Neutrophil (primary cell): ENCODE data around the gene RNF212B.
A peak's percentile ranks its signal among the peaks of the same experiment; 100 is the strongest.

Experiments
- H3K27ac ChIP-seq: fragments of 200-600 bp; sonication (generic); 2 replicates; pipeline ENCODE4 v1.5.1; 2016; ENCODE audit warnings: mild to moderate bottlenecking, moderate library complexity
- H3K27me3 ChIP-seq: fragments of 200-600 bp; sonication (generic); 2 replicates; pipeline ENCODE4 v1.6.0; 2016; ENCODE audit warnings: mild to moderate bottlenecking
- H3K36me3 ChIP-seq: fragments of 200-600 bp; sonication (generic); 2 replicates; pipeline ENCODE4 v1.5.1; 2017
- H3K4me1 ChIP-seq, 2 experiments: fragments of 200-600 bp in 1 of 2; sonication (generic) in 1 of 2; 1 replicate in 1 of 2; 2 replicates in 1 of 2; pipeline versions ENCODE4 v1.5.1 to v1.6.1; 2013 to 2016; ENCODE audit warnings: low read depth in 1 of 2, low read length in 1 of 2, mild to moderate bottlenecking in 1 of 2, moderate library complexity in 1 of 2; ENCODE audit not compliant: control insufficient read depth in 1 of 2, insufficient read depth in 1 of 2
- H3K4me3 ChIP-seq, 2 experiments: fragments of 200-600 bp in 1 of 2; sonication (generic) in 1 of 2; 1 replicate in 1 of 2; 2 replicates in 1 of 2; pipeline ENCODE4 v1.5.1; 2013 to 2016; ENCODE audit warnings: low read depth in 1 of 2, low read length in 1 of 2, mild to moderate bottlenecking in 1 of 2, moderate library complexity in 1 of 2
- H3K9me3 ChIP-seq: fragments of 200-600 bp; sonication (generic); 2 replicates; pipeline ENCODE4 v1.5.1; 2016
- TF ChIP-seq, protein P1 (sequence below): fragments of 200-600 bp; sonication (generic); IDR thresholded peaks from 2 replicates; pipeline ENCODE4 v1.5.1; 2016; ENCODE audit warnings: antibody characterized with exemption

RNF212B gene

DNA sequence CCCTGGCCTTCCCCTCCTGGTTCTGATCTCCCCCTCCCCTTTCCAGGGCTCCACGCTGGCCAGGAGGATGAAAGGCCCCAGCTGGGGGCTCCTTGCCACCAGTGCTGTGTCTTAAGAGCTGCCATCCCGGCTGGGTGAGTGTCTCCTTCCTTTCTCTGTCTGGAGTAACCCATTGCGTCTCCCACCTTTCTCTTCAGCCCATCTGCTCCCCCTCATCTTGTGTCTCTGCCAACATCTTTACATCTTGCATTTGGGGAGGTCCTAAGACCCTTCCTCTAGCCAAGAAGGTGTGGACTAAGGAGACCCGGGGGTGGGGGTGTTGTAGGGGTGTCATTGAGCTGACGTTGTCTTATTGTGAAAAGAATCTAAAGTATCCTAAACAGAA, 69.4 kb downstream of the RNF212B start:
- TF ChIP-seq, protein P1, sequence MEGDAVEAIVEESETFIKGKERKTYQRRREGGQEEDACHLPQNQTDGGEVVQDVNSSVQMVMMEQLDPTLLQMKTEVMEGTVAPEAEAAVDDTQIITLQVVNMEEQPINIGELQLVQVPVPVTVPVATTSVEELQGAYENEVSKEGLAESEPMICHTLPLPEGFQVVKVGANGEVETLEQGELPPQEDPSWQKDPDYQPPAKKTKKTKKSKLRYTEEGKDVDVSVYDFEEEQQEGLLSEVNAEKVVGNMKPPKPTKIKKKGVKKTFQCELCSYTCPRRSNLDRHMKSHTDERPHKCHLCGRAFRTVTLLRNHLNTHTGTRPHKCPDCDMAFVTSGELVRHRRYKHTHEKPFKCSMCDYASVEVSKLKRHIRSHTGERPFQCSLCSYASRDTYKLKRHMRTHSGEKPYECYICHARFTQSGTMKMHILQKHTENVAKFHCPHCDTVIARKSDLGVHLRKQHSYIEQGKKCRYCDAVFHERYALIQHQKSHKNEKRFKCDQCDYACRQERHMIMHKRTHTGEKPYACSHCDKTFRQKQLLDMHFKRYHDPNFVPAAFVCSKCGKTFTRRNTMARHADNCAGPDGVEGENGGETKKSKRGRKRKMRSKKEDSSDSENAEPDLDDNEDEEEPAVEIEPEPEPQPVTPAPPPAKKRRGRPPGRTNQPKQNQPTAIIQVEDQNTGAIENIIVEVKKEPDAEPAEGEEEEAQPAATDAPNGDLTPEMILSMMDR, result no peak
- peak overlapping the region; percentile 46 to 50 for H3K4me3 ChIP-seq

DNA sequence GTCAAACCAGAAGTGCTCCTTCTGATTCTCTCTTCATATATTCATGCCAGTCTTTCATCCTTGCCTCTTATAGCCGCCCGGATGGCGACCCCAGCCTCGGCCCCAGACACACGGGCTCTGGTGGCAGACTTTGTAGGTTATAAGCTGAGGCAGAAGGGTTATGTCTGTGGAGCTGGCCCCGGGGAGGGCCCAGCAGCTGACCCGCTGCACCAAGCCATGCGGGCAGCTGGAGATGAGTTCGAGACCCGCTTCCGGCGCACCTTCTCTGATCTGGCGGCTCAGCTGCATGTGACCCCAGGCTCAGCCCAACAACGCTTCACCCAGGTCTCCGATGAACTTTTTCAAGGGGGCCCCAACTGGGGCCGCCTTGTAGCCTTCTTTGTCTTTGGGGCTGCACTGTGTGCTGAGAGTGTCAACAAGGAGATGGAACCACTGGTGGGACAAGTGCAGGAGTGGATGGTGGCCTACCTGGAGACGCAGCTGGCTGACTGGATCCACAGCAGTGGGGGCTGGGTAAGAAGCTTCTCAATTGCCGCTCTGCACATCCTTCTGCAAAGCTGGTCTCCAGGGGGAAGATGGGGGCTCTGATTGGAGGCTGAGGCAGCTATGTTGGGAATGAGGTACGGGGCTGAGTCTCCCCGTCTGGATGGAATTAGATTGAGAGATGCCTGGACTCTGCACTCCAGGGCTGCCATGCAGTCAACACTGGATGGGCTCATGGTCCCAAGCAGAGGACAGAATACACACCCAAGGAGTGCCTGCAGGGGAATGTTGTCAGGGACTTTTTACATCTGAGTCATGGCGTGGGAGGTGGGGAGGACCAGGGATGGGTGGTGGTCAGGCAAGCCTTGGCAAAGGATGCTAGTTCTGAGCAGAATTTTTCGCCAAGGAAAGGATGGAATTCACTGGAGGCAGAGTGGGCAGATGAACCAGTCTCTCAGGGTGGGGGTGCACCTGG, 70.2 kb downstream of the RNF212B start:
- TF ChIP-seq, protein P1, result no peak
- H3K4me3 ChIP-seq, result no peak overlapping the region
- peaks cover 8% of the 10 kb centered on the region for H3K36me3 ChIP-seq
- peaks cover 22 to 25% of the 10 kb centered on the region in 2 experiments for H3K4me1 ChIP-seq
- no peaks in the 10 kb centered on the region for H3K9me3 ChIP-seq
- no peaks in the 10 kb centered on the region for H3K27me3 ChIP-seq
- peak overlapping the region; percentile 61 for H3K27ac ChIP-seq

More for the DNA sequence above, 69.4 kb downstream of the RNF212B start:
- Histone ChIP-seq H3K27me3 (no peaks in the 10 kb centered on the region), H3K9me3 (no peaks in the 10 kb centered on the region), H3K36me3 (peaks cover 8% of the 10 kb centered on the region), H3K4me1 (peaks cover 28% of the 10 kb centered on the region in 2 experiments), H3K27ac (peak overlapping the region; percentile 61)

DNA sequence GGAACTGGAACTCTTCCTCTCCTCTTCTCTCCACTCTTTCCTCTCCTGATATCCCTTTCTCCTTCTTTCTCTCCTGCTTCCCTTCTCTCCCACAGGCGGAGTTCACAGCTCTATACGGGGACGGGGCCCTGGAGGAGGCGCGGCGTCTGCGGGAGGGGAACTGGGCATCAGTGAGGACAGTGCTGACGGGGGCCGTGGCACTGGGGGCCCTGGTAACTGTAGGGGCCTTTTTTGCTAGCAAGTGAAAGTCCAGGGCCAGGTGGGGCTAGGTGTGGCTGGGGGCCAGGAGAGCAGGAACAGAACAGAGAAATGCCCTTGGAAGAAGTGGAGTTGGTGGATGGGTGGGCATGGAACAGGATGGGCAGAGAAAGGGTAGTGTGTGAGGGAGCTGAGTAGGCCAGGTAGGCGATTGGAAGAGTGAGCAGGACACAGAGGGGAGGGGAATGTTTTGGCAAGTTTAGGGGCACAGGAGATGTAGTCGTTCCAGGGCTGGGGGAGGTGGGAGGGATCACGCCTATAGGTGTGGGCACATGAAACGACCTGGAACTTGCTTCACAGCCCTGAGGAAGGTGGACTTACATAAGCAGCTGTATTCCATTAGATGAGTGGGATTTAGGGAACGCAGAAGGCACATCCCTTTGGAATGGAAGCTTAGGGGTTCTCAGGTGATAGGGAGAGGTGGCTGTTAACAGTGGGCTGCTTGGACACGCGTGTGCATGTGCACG, 71.1 kb downstream of the RNF212B start:
- no peak overlapping the region for H3K27ac ChIP-seq
- peaks cover 8% of the 10 kb centered on the region for H3K36me3 ChIP-seq
- no peak overlapping the region for H3K4me3 ChIP-seq
- TF ChIP-seq, protein P1, result no peak
- peaks cover 20 to 23% of the 10 kb centered on the region in 2 experiments for H3K4me1 ChIP-seq
- H3K9me3 ChIP-seq, result no peaks in the 10 kb centered on the region
- H3K27me3 ChIP-seq, result no peaks in the 10 kb centered on the region

DNA sequence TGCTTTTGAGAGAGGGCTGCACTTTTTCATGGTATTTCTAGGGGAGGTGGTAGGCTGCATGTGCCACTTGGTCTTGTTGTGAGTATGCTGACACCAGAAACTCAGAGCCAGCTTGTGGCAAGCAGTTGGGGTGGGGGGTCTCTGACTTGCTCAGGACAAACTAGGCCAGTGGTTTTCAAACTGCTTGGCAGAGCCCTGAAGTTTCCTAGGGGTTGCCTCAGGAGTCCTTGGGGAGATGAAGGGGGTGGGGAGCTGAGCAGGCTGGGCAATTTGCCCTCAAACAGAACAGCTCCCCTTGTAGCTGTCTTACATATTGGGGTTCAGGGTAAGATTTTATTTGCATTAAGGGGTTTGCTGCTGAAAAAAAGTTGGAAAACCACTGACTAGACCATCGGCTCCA, 72.8 kb downstream of the RNF212B start:
- Histone ChIP-seq H3K4me1 (peaks cover 20 to 22% of the 10 kb centered on the region in 2 experiments), H3K27ac (no peak overlapping the region), H3K36me3 (peaks cover 8% of the 10 kb centered on the region), H3K27me3 (no peaks in the 10 kb centered on the region), H3K9me3 (no peaks in the 10 kb centered on the region), H3K4me3 (no peak overlapping the region)
- TF ChIP-seq, protein P1, result no peak

DNA sequence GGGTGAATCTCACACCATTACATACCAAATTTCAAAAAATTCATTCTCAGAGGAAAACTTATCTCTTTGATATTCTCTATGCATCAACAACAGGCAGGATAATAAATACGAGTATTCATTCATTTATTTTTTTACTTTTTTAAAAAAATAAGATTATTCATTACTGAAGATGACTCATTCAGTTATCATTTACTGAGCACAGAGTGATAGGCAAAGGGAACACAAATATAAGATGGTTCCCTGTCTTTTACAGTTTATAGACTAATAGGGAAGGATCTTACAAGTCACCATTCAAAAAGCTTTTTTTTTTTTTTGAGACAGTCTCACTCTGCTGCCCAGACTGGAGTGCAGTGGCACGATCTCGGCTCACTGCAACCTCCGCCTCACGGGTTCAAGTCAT, 78.6 kb downstream of the RNF212B start:
- Histone ChIP-seq H3K9me3 (no peaks in the 10 kb centered on the region), H3K4me1 (peaks cover 8 to 9% of the 10 kb centered on the region in 2 experiments), H3K27me3 (no peaks in the 10 kb centered on the region), H3K4me3 (no peak overlapping the region), H3K36me3 (no peaks in the 10 kb centered on the region), H3K27ac (no peak overlapping the region)
- TF ChIP-seq, protein P1, result no peak
